HepG2 (cell line): Measurements from ENCODE around the gene TIMELESS. TPM values are rescaled to one million over a fixed set of nuclear protein-coding genes. Genes with fewer than 3 reads are reported as not detected.

ENCODE experiments used
- ATAC-seq: fragments of 200-7000 bp; cut with Tn5 transposase; 3 replicates; pipeline ENCODE4 v1.9.1; 2020; ENCODE audit warnings: mild to moderate bottlenecking, moderate library complexity
- BruUV-seq: library from RNA; stranded (reverse); fragments of 400-500 nt; replicated peaks from 2 replicates; lab custom pipeline; 2021; lab: Mats Ljungman, UMichigan
- CTCF ChIA-PET: fragments of 300-600 bp; formaldehyde crosslinking; extraction: SDS; loops from one replicate; lab custom pipeline; 2021; ENCODE audit warnings: low total read pairs, inconsistent platforms, low intra/inter-chr PET ratio; lab: Yijun Ruan, JAX
- POLR2A ChIA-PET: fragments of 350-600 bp; sonication (Branson Sonifier 250); formaldehyde crosslinking; loops from one replicate; lab custom pipeline; 2020; ENCODE audit warnings: antibody characterized with exemption, inconsistent platforms; lab: Yijun Ruan, JAX
- DNase-seq: peaks from one replicate; pipeline ENCODE4 v3.0.0-alpha.2; 2015; ENCODE audit warnings: low spot score
- FAIRE-seq: peaks from 3 replicates; lab custom pipeline; 2011; peaks lifted over from hg19 to GRCh38; lab: Jason Lieb, UNC
- H2AFZ ChIP-seq: one replicate; pipeline ENCODE4 v1.6.1; 2011; ENCODE audit warnings: low read length, inconsistent platforms
- H3K27ac ChIP-seq: fragments of 300-600 bp; 3 replicates; pipeline ENCODE4 v1.8.0; 2011; ENCODE audit warnings: mixed run types, mild to moderate bottlenecking, mixed read lengths, low read length, inconsistent platforms; ENCODE audit not compliant: insufficient read depth; ENCODE audit errors: extremely low read length
- H3K27me3 ChIP-seq, 2 experiments: fragments of 200-600 bp in 1 of 2; 2 replicates in 1 of 2; 3 replicates in 1 of 2; pipeline versions ENCODE4 v1.6.0 to v1.8.0; 2011; ENCODE audit warnings: low read length in 2 of 2, mild to moderate bottlenecking in 2 of 2, moderate library complexity in 2 of 2, inconsistent platforms in 1 of 2; ENCODE audit not compliant: insufficient read depth in 2 of 2, control insufficient read depth in 1 of 2
- H3K36me3 ChIP-seq, 2 experiments: fragments of 200-600 bp in 1 of 2; replicated peaks in 1 of 2; 2 replicates in 1 of 2; 3 replicates in 1 of 2; pipeline versions ENCODE4 v1.5.1 to v1.8.0; 2011; ENCODE audit warnings: low read length in 2 of 2, inconsistent platforms in 1 of 2; ENCODE audit not compliant: insufficient read depth in 2 of 2, control insufficient read depth in 1 of 2
- H3K4me1 ChIP-seq: 2 replicates; pipeline ENCODE4 v1.5.1; 2012; ENCODE audit warnings: low read length, inconsistent platforms; ENCODE audit not compliant: insufficient read depth
- H3K4me2 ChIP-seq: 2 replicates; pipeline ENCODE4 v1.6.0; 2011; ENCODE audit warnings: low read depth, low read length, inconsistent platforms
- H3K4me3 ChIP-seq, 3 experiments: fragments of 200-600 bp in 1 of 3; sonication (generic), shearing (Covaris generic) in 1 of 3; replicated peaks in 1 of 3; 2 replicates each; pipeline ENCODE4 v1.5.1; 2011 to 2016; ENCODE audit warnings: low read length in 3 of 3, inconsistent platforms in 2 of 3, low read depth in 2 of 3, mild to moderate bottlenecking in 2 of 3, control low read depth in 1 of 3, mixed read lengths in 1 of 3; ENCODE audit not compliant: insufficient read depth in 1 of 3
- H3K79me2 ChIP-seq: one replicate; pipeline ENCODE4 v1.6.1; 2011; ENCODE audit warnings: low read length, inconsistent platforms; ENCODE audit not compliant: insufficient read depth
- H3K9ac ChIP-seq: 2 replicates; pipeline ENCODE4 v1.6.0; 2011; ENCODE audit warnings: mild to moderate bottlenecking, low read depth, low read length, inconsistent platforms; ENCODE audit not compliant: insufficient read depth
- H3K9me3 ChIP-seq: 2 replicates; pipeline ENCODE4 v1.5.1; 2012; ENCODE audit warnings: mild to moderate bottlenecking, low read length
- H4K20me1 ChIP-seq: 2 replicates; pipeline ENCODE4 v1.6.0; 2011; ENCODE audit warnings: inconsistent platforms, mild to moderate bottlenecking, low read length, moderate library complexity; ENCODE audit not compliant: insufficient read depth
- AGO2 ChIP-seq: fragments of 200-400 bp; formaldehyde crosslinking; optimal IDR thresholded peaks from 2 replicates; pipeline ENCODE3; 2017; ENCODE audit warnings: mild to moderate bottlenecking, low read depth, low read length, moderate library complexity
- ARNT ChIP-seq: fragments of 450-650 bp; IDR thresholded peaks from 2 replicates; pipeline ENCODE4 v1.6.1; 2017
- FOSL1 ChIP-seq: sonication (generic); formaldehyde crosslinking; IDR thresholded peaks from 2 replicates; pipeline ENCODE4 v1.9.0; 2021; ENCODE audit warnings: missing genetic modification reagents, borderline replicate concordance
- GATA4 ChIP-seq: sonication (generic); IDR thresholded peaks from 2 replicates; pipeline ENCODE4 v1.6.1; 2016; ENCODE audit warnings: antibody characterized with exemption, low read depth, borderline replicate concordance
- RARA ChIP-seq: IDR thresholded peaks from 2 replicates; pipeline ENCODE4 v1.6.1; 2016; ENCODE audit warnings: missing genetic modification reagents, missing compliant biosample characterization
- RARG ChIP-seq: sonication (generic); formaldehyde crosslinking; IDR thresholded peaks from 2 replicates; pipeline ENCODE4 v1.4.0; 2020; ENCODE audit warnings: low read depth, mild to moderate bottlenecking, missing genetic modification reagents
- SMARCC2 ChIP-seq: fragments of 450-650 bp; IDR thresholded peaks from 2 replicates; pipeline ENCODE4 v1.6.1; 2017; ENCODE audit warnings: antibody characterized with exemption, mild to moderate bottlenecking
- SRY ChIP-seq: sonication (generic); formaldehyde crosslinking; IDR thresholded peaks from 2 replicates; pipeline ENCODE4 v1.8.0; 2022; ENCODE audit warnings: mild to moderate bottlenecking, missing genetic modification reagents
- TGIF2 ChIP-seq: IDR thresholded peaks from 2 replicates; pipeline ENCODE4 v1.6.1; 2016; ENCODE audit warnings: control low read depth, missing compliant biosample characterization
- TSC22D2 ChIP-seq: sonication (generic); formaldehyde crosslinking; IDR thresholded peaks from 2 replicates; pipeline ENCODE4 v1.5.1; 2020; ENCODE audit warnings: missing genetic modification reagents, mild to moderate bottlenecking, borderline replicate concordance
- ZBTB38 ChIP-seq: sonication (generic); formaldehyde crosslinking; IDR thresholded peaks from 2 replicates; pipeline ENCODE4 v1.5.1; 2020; ENCODE audit warnings: mild to moderate bottlenecking, missing genetic modification reagents
- ZNF33A ChIP-seq: sonication (generic); formaldehyde crosslinking; IDR thresholded peaks from 2 replicates; pipeline ENCODE4 v1.5.1; 2020; ENCODE audit warnings: missing genetic modification reagents, mild to moderate bottlenecking, moderate library complexity, borderline replicate concordance
- ZNF432 ChIP-seq: sonication (generic); formaldehyde crosslinking; IDR thresholded peaks from 2 replicates; pipeline ENCODE4 v1.5.0; 2020; ENCODE audit warnings: missing genetic modification reagents, mild to moderate bottlenecking, borderline replicate concordance
- ZSCAN31 ChIP-seq: sonication (generic); formaldehyde crosslinking; IDR thresholded peaks from 2 replicates; pipeline ENCODE4 v1.5.0; 2020; ENCODE audit warnings: low read depth, mild to moderate bottlenecking, missing genetic modification reagents
- WGBS: methylation state at CpG from one replicate; pipeline ENCODE4 v1.1.6; 2017; ENCODE audit warnings: low lambda C conversion rate; 5-methylcytosine and 5-hydroxymethylcytosine counted together
- in situ Hi-C: cut with HindIII; loops from 2 replicates; pipeline ENCODE4 v1.10.0; 2017; ENCODE audit warnings: low pct_unique_long_range_greater_than_20kb; ENCODE audit not compliant: extremely low pct_ligation_motif_present
- intact Hi-C: fragments of 100-400 bp; cut with micrococcal nuclease; formaldehyde crosslinking; loops from one replicate; pipeline ENCODE4 v1.10.0; 2022; ENCODE audit not compliant: unreplicated experiment
- polyA plus RNA-seq, 8 experiments: library from polyadenylated mRNA; depleted of rRNA in 3 of 8; stranded (reverse) in 7 of 8; unstranded in 1 of 8; fragments of >200 nt; fragmentation: Illumina TruSeq in 4 of 8; extraction: Trizol in 4 of 8; gene quantifications; 2 replicates each; pipeline versions ENCODE4 v1.2.1 to v1.2.3, GENCODE V29; 2011 to 2016; ENCODE audit warnings: low read depth in 4 of 8, missing spikeins in 1 of 8, mixed read lengths in 1 of 8; ENCODE audit not compliant: insufficient read depth in 1 of 8
- total RNA-seq, 5 experiments: library from RNA; depleted of rRNA; stranded (reverse); fragments of >200 nt; fragmentation: Illumina TruSeq; extraction: Trizol; gene quantifications; 2 replicates each; pipeline ENCODE4 v1.2.3, GENCODE V29; 2016; ENCODE audit warnings: low read depth in 1 of 5
- TF ChIP-seq, protein P1 (sequence below): sonication (generic); formaldehyde crosslinking; IDR thresholded peaks from 2 replicates; pipeline ENCODE4 v1.4.0; 2020; ENCODE audit warnings: missing genetic modification reagents, borderline replicate concordance
- TF ChIP-seq, protein P2 (sequence below): sonication (generic); formaldehyde crosslinking; IDR thresholded peaks from 2 replicates; pipeline ENCODE4 v1.5.0; 2020; ENCODE audit warnings: missing genetic modification reagents, mild to moderate bottlenecking, borderline replicate concordance
- TF ChIP-seq, protein P3 (sequence below): sonication (generic); formaldehyde crosslinking; conservative IDR thresholded peaks from 2 replicates; pipeline ENCODE4 v1.8.0; 2022; ENCODE audit warnings: low read depth, missing genetic modification reagents
- TF ChIP-seq, protein P4 (sequence below): sonication (generic); formaldehyde crosslinking; IDR thresholded peaks from 2 replicates; pipeline ENCODE4 v1.8.1; 2023; ENCODE audit warnings: mild to moderate bottlenecking, missing genetic modification reagents

TIMELESS gene
- total and polyA plus RNA-seq, 2 of the 13 experiments (the other 11 are each of a cell fraction or from before 2014, with no cell fraction given): 4.0 to 20.3 TPM

DNA sequence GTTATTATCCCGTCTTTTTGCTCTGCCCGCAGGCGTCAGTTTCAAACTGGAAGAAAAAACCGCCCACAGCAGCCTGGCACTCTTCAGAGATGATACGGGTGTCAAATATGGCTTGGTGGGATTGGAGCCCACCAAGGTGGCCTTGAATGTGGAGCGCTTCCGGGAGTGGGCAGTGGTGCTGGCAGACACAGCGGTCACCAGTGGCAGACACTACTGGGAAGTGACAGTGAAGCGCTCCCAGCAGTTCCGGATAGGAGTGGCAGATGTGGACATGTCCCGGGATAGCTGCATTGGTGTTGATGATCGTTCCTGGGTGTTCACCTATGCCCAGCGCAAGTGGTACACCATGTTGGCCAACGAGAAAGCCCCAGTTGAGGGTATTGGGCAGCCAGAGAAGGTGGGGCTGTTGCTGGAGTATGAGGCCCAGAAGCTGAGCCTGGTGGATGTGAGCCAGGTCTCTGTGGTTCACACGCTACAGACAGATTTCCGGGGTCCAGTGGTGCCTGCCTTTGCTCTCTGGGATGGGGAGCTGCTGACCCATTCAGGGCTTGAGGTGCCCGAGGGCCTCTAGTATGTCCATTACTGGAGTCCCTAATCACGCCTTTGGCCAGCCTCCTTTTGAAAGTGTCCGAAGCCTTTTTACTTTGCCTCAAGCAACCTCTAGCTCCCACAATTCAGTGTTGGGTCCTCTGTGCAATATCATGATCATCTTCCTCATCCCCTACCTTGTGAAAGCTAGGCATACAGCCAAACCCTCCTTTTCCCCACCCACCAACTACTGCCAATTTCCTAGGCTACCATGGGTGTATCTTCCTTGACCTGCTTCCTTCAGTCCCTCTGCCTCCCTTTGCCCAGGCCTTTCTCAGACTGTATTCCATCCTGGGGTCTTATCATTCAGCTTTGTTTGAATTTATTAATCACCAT is 20.0 kb upstream of the TIMELESS start:
- H3K9ac ChIP-seq: peak overlapping the region; percentile 94
- H2AFZ ChIP-seq: no peak overlapping the region
- peak overlapping the region; percentile 86 for H3K27ac ChIP-seq
- in situ Hi-C loops (loop anchor here (10.0 kb wide), 1 partner anchor 274 kb away; no protein-coding TSS in a partner anchor), intact Hi-C loops (loop anchor here (5.0 kb wide), 1 partner anchor 352 kb away; the partner anchor contains the start of genes RPL41 and ZC3H10)
- no TSS peak for BruUV-seq
- ChIA-PET CTCF (no interaction called here), POLR2A (interaction anchor here (0.9 to 1.4 kb wide), 4 partner anchors 19 to 248 kb away, joined by 3 to 6 read pairs (median 4); partner anchors contain the start of genes GLS2, PAN2 and RNF41)
- peaks cover 0 to 11% of the 10 kb centered on the region in 2 experiments; a peak in 2 of 5 replicates for H3K36me3 ChIP-seq
- peaks cover 17% of the 10 kb centered on the region for H3K4me1 ChIP-seq
- H4K20me1 ChIP-seq: no peaks in the 10 kb centered on the region
- ATAC-seq (peak; percentile 32), FAIRE-seq (no peak), DNase-seq (no peak)
- peaks cover 16% of the 10 kb centered on the region for H3K79me2 ChIP-seq
- 40% methylated on average over 14 of the region's 19 CpGs for WGBS
- peak overlapping the region; percentile 79 to 93 (median 80) for H3K4me3 ChIP-seq
- peak overlapping the region; percentile 93 for H3K4me2 ChIP-seq
- H3K27me3 ChIP-seq: no peaks in the 10 kb centered on the region; a peak in 1 of 5 replicates
- no peaks in the 10 kb centered on the region for H3K9me3 ChIP-seq
- TF ChIP-seq SRY (no peak), ZSCAN31 (CRISPR knock-in tag) (no peak), TSC22D2 (CRISPR knock-in tag) (no peak), SMARCC2 (no peak), ZNF33A (no peak), GATA4 (no peak), AGO2 (peak; percentile 33), FOSL1 (CRISPR knock-in tag) (no peak), ZNF432 (no peak), TGIF2 (CRISPR knock-in tag) (no peak), ARNT (no peak), RARG (CRISPR knock-in tag) (no peak), ZBTB38 (CRISPR knock-in tag) (peak; percentile 50; the same call in 1 of the 2 replicates), RARA (CRISPR knock-in tag) (no peak)
- TF ChIP-seq, protein P1, sequence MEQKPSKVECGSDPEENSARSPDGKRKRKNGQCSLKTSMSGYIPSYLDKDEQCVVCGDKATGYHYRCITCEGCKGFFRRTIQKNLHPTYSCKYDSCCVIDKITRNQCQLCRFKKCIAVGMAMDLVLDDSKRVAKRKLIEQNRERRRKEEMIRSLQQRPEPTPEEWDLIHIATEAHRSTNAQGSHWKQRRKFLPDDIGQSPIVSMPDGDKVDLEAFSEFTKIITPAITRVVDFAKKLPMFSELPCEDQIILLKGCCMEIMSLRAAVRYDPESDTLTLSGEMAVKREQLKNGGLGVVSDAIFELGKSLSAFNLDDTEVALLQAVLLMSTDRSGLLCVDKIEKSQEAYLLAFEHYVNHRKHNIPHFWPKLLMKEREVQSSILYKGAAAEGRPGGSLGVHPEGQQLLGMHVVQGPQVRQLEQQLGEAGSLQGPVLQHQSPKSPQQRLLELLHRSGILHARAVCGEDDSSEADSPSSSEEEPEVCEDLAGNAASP (CRISPR knock-in tag): no peak
- TF ChIP-seq, protein P2, sequence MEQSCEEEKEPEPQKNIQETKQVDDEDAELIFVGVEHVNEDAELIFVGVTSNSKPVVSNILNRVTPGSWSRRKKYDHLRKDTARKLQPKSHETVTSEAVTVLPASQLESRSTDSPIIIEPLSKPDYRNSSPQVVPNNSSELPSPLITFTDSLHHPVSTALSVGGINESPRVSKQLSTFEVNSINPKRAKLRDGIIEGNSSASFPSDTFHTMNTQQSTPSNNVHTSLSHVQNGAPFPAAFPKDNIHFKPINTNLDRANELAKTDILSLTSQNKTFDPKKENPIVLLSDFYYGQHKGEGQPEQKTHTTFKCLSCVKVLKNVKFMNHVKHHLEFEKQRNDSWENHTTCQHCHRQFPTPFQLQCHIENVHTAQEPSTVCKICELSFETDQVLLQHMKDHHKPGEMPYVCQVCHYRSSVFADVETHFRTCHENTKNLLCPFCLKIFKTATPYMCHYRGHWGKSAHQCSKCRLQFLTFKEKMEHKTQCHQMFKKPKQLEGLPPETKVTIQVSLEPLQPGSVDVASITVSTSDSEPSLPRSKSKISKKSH (CRISPR knock-in tag): 0 out of 2 replicates have a peak, but pooled peaks have one; percentile 51
- TF ChIP-seq, protein P3, sequence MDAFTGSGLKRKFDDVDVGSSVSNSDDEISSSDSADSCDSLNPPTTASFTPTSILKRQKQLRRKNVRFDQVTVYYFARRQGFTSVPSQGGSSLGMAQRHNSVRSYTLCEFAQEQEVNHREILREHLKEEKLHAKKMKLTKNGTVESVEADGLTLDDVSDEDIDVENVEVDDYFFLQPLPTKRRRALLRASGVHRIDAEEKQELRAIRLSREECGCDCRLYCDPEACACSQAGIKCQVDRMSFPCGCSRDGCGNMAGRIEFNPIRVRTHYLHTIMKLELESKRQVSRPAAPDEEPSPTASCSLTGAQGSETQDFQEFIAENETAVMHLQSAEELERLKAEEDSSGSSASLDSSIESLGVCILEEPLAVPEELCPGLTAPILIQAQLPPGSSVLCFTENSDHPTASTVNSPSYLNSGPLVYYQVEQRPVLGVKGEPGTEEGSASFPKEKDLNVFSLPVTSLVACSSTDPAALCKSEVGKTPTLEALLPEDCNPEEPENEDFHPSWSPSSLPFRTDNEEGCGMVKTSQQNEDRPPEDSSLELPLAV (CRISPR knock-in tag): 0 out of 2 replicates have a peak, but pooled peaks have one; percentile 15
- TF ChIP-seq, protein P4, sequence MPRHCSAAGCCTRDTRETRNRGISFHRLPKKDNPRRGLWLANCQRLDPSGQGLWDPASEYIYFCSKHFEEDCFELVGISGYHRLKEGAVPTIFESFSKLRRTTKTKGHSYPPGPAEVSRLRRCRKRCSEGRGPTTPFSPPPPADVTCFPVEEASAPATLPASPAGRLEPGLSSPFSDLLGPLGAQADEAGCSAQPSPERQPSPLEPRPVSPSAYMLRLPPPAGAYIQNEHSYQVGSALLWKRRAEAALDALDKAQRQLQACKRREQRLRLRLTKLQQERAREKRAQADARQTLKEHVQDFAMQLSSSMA (CRISPR knock-in tag): no peak
